ENCODE data around the gene MRPL55. TPM values are rescaled to one million over a fixed set of nuclear protein-coding genes. Genes with fewer than 3 reads are reported as not detected.

MRPL55 gene
- total and polyA plus RNA-seq, 2 of the 13 experiments (the other 11 are each of a cell fraction or from before 2014, with no cell fraction given) = 58.6 to 92.9 TPM

DNA sequence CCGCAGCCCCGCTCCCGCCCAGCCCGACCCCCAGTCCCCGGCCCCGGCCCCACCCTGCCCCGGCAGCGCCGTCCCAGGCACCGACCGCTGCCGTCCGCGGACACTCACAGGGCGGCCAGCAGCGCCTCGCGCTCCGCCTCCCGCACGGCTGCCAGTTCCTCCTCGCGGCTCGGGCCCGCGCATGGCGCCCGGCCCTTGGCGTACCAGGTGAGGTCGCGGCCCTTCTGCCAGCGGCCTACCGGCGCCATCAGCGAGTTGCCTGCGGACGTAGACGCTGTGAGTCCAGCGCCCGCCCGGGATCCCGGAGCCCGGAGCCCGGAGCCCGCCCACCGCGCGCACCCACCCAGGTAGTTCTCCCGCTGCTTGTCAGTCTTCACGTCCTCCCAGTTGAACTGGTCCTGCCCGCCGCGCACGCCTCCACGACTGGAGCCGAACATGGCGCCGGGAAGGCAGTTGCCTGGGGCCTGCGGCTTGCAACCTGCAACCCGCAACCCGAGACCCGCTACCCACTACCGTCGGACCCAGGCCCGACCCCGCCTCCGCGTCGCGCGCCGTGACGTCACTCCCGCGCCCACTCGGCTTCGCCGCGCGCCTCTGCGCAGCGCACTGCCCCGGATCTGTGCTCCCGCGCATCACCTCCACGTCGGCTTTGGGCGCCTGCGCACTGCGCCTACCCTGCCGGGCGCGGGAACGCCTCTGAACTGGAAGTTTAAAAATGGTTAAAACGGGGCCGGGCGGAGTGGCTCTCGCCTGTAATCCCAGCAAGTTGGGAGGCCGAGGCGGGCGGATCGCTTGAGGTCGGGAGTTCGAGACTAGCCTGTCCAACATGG is 6.1 kb downstream of the MRPL55 start, which contains the start of gene C1orf35 (continued):
- TF ChIP-seq ZNF687 (CRISPR knock-in tag; IDR thresholded peaks at IDR 0.05) (peak; percentile 97), MAFG (CRISPR knock-in tag; IDR thresholded peaks at IDR 0.05) (no peak), RAD51 (IDR thresholded peaks at IDR 0.05; ENCODE audit: borderline replicate concordance) (no peak), ARNTL (CRISPR knock-in tag; IDR thresholded peaks at IDR 0.05) (peak; percentile 78), FOXK1 (CRISPR knock-in tag; IDR thresholded peaks at IDR 0.05; ENCODE audit: borderline replicate concordance, low read depth) (peak; percentile 89), TEAD2 (CRISPR knock-in tag; IDR thresholded peaks at IDR 0.05) (0 out of 2 replicates have a peak, but pooled peaks have one; percentile 20), GLI4 (CRISPR knock-in tag; IDR thresholded peaks at IDR 0.05; ENCODE audit: borderline replicate concordance) (peak; percentile 53; the same call in 1 of the 2 replicates), ZNF780A (CRISPR knock-in tag; IDR thresholded peaks at IDR 0.05) (0 out of 2 replicates have a peak, but pooled peaks have one; percentile 78), HNRNPH1 (optimal IDR thresholded peaks at IDR 0.05; ENCODE audit: low read depth, low read length) (no peak), RFXANK (CRISPR knock-in tag; IDR thresholded peaks at IDR 0.05) (no peak; the same call in 1 of the 2 replicates), RFX1 (IDR thresholded peaks at IDR 0.05) (no peak), XRCC5 (optimal IDR thresholded peaks at IDR 0.05; ENCODE audit: low read length) (peak; percentile 20), U2AF1 (optimal IDR thresholded peaks at IDR 0.05; ENCODE audit: low read depth, low read length) (no peak), TOPORS (CRISPR knock-in tag; IDR thresholded peaks at IDR 0.05) (peak; percentile 62; the same call in 1 of the 2 replicates)
- TF ChIP-seq, protein P1, sequence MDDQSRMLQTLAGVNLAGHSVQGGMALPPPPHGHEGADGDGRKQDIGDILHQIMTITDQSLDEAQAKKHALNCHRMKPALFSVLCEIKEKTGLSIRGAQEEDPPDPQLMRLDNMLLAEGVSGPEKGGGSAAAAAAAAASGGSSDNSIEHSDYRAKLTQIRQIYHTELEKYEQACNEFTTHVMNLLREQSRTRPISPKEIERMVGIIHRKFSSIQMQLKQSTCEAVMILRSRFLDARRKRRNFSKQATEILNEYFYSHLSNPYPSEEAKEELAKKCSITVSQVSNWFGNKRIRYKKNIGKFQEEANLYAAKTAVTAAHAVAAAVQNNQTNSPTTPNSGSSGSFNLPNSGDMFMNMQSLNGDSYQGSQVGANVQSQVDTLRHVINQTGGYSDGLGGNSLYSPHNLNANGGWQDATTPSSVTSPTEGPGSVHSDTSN (CRISPR knock-in tag; IDR thresholded peaks at IDR 0.05; ENCODE audit: borderline replicate concordance) = no peak
- TF ChIP-seq, protein P2, sequence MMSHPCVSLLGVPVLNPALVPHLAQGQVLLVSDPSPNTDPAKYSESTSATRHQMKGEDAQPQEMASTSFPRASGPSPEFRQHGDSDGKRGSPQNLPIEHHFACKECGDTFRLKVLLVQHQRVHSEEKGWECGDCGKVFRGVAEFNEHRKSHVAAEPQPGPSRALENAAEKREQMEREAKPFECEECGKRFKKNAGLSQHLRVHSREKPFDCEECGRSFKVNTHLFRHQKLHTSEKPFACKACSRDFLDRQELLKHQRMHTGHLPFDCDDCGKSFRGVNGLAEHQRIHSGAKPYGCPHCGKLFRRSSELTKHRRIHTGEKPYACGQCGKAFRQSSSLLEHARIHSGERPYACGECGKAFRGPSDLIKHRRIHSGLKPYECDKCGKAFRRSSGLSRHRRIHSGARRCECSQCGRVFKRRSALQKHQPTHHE (CRISPR knock-in tag; IDR thresholded peaks at IDR 0.05; ENCODE audit: borderline replicate concordance) = peak; percentile 97
- TF ChIP-seq, protein P3, sequence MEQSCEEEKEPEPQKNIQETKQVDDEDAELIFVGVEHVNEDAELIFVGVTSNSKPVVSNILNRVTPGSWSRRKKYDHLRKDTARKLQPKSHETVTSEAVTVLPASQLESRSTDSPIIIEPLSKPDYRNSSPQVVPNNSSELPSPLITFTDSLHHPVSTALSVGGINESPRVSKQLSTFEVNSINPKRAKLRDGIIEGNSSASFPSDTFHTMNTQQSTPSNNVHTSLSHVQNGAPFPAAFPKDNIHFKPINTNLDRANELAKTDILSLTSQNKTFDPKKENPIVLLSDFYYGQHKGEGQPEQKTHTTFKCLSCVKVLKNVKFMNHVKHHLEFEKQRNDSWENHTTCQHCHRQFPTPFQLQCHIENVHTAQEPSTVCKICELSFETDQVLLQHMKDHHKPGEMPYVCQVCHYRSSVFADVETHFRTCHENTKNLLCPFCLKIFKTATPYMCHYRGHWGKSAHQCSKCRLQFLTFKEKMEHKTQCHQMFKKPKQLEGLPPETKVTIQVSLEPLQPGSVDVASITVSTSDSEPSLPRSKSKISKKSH (CRISPR knock-in tag; IDR thresholded peaks at IDR 0.05; ENCODE audit: borderline replicate concordance) = peak; percentile 55; the same call in 1 of the 2 replicates
- TF ChIP-seq, protein P4, sequence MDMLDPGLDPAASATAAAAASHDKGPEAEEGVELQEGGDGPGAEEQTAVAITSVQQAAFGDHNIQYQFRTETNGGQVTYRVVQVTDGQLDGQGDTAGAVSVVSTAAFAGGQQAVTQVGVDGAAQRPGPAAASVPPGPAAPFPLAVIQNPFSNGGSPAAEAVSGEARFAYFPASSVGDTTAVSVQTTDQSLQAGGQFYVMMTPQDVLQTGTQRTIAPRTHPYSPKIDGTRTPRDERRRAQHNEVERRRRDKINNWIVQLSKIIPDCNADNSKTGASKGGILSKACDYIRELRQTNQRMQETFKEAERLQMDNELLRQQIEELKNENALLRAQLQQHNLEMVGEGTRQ (IDR thresholded peaks at IDR 0.05; ENCODE audit: low read depth, low read length) = no peak
- TF ChIP-seq, protein P4 (CRISPR knock-in tag; IDR thresholded peaks at IDR 0.05; ENCODE audit: borderline replicate concordance) = no peak; the same call in 1 of the 2 replicates

Data from HepG2 (cell line).